HG03457 (cell line): Measurements from ENCODE around the gene MYLIP.

Experiments used
- ATAC-seq: cut with Tn5 transposase; IDR thresholded peaks from one replicate; pipeline ENCODE4 v1.9.1; 2021; ENCODE audit warnings: moderate number of reproducible peaks; ENCODE audit not compliant: unreplicated experiment

MYLIP gene

GRCh38 chr6:16106991-16107787 is 21.7 kb upstream of the MYLIP start:
- ATAC-seq: no peak

GRCh38 chr6:16108419-16108818 is 20.5 kb upstream of the MYLIP start:
- no peak for ATAC-seq

DNA sequence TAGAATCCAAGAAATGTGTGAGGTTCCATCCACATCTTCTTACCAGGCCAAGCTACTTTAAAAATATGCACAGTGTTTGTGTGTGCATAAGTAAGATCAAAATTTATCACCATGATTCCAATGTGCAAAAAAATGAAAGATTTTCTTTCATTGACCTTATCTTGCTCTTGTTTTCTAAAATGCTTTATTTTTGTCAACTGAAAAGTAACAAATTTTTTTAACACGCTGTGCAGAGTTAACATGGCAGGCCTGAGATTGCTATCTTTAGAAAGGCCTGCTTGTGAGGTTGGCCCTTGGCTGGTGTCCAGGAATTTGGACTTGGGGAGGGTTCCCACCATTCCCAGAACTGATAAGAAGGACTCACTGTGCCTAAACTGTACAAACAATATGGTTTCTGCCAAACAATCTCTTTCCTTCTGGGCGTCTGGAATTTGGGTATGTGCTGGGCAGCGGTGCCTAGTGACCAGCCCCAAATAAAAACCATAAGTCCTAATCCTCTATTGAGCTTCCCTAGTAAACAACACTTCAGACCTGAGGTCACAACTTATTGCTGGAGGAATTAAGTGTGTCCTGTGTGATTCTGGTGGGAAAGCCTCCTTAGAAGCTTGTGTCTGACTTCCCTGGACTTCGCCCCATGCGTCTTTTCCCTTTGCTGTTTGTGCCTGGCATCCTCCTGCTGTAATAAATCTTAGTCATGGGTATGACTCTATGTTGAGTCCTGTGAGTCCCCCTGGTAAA is 19.8 kb upstream of the MYLIP start:
- ATAC-seq: no peak

DNA sequence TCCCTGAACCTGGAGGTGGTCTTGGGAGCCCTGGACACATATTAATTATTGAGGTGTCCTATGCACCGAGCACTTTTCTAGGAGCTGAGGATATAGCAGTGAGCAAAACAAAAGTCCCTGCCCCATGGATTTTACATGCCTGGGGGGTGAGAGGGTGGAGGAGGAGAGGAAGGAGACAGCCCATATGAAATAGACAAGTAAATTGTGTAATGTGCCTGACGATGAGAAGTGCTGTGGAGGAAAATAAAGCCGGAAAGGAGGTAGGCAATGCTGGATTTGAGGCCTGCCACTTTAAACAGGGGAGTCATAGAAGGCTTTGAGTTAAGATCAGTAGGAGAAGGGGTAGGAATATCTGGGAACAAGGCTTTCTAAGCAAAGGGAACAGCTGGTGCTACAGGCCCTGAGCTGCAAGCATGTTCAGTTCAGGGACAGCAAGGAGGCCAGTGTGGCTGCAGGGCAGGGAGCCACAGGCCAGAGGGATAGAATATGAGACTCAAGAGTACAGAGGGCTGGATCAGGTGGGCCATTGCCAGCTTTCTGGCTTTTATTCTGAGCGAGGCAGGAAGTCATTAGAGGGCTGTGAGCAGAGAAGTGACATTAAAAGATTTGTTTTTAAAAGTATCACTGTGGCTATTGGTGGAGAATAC is 19.1 kb upstream of the MYLIP start:
- ATAC-seq: no peak

GRCh38 chr6:16118825-16119224 is 10.1 kb upstream of the MYLIP start:
- no peak for ATAC-seq

- no peak for ATAC-seq
Measured at GRCh38 chr6:16121339-16121738, 7.5 kb upstream of the MYLIP start.

DNA sequence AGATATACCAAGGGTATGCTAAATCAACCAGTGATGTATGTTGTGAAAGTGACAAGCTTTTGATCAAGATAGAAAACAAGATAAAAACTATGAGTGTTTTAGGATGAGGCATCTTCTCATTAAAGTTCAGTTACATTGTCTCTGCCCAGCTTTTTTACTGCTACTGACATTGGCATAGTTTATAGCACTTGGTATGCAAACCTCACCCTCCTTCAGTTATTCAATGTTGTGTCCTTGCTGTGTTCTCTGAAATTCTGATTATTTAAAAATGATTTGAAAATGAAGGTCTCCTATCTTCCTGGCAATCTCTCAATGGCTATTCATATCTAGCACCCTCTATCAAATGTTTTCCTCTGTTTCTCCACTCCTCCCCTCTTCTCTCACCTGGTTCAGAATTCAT is 6.7 kb upstream of the MYLIP start:
- ATAC-seq: no peak

- ATAC-seq: no peak
Measured at GRCh38 chr6:16124198-16125180, 4.4 kb upstream of the MYLIP start.

- ATAC-seq: no peak
Measured at GRCh38 chr6:16126056-16126455, 2.8 kb upstream of the MYLIP start.

GRCh38 chr6:16126861-16127260 is 2.0 kb upstream of the MYLIP start:
- no peak for ATAC-seq

- ATAC-seq: no peak
Measured at GRCh38 chr6:16127471-16127870, 1.4 kb upstream of the MYLIP start.

DNA sequence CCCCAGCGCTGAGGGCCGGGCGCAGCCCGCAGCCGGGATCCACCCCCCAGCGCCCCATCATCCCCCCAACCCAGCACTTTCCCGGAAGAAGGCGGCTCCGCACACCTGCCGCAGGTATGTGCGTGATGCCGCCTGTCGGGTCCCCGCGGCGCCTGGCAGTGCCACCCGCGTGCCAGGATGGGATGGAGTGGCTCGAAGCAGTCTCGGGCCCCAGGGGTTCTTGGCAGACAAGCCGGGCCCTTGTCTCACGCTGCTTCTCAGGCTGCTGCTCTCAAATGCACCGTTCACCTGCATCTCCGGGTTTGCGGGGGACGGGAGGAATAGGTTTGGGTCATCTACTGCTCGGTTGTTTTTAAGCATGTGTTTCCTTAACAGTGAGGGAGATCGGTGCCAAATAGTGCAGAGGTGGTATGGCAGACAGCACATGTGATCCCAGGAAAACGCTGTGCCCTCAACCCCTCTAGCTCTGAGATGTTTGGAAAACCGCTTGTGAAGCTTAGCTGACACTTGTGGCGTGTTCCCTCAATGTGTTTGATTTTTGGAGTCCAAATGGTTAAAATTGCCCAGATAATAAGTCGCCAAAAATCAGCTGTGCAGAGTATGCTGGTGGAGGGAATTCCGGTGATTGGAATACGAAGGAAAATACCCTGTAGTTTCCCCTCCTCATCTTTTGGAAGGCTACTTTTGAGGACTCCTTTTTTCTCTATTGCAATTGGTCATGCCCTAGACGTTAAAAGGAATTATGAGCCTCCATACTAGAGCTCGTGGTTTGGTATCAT is 926 bp downstream of the MYLIP start:
- peak; percentile 2 for ATAC-seq

DNA sequence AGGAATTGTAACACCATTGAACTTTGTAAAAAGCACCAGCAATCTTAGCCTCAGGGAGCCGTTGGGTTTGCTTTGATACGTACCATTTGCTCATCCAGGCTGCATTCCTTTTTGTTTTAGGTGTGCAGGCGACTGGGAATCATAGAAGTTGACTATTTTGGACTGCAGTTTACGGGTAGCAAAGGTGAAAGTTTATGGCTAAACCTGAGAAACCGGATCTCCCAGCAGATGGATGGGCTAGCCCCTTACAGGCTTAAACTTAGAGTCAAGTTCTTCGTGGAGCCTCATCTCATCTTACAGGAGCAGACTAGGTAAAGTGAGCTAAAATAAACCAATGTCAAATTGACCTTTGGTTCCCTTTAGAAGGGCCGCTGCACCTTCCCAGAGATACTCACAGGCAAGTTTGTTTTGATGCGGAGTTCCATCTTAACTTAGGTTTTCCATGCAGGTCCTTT is 1.6 kb downstream of the MYLIP start:
- no peak for ATAC-seq

DNA sequence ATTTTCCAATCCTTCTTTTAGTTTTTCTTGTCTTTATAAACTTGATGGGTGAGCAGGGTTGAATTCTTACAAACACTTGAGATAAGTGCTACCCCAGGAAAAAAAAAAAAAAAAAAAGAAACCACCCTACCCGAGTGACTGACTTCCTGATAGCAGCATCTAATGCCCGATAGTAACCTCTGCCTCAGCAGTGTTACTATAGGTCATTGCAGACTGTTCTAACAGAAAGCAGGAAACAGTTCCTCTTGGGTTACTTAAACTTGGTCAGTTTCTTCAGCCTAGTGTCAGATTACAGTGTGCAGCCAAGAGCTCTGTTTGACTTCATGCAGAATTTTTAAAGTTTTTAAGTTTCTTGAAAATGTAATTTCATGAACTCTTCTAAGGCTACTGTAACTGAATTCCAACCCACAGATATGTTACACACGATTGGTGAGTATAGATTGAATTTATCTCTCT is 2.1 kb downstream of the MYLIP start:
- ATAC-seq: peak; percentile 62

DNA sequence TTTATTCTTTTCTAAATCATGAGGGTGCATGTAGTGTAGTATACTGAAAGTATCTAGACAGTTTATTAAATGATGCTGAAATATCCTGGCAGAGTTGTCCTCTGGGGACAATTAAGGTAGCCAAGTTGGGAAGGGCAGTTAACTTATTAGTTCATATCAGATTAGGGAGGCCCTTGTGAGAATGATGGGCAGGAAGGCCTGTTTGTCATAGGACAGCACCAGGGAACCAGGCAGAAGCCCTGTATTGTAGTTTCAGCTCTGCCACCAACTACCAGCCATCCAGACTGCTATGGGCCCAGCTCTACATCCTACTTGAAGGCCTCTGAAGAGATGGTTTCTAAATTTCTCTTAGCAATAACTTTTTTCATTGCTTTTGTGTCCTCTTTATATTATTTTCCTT is 4.0 kb downstream of the MYLIP start:
- no peak for ATAC-seq

DNA sequence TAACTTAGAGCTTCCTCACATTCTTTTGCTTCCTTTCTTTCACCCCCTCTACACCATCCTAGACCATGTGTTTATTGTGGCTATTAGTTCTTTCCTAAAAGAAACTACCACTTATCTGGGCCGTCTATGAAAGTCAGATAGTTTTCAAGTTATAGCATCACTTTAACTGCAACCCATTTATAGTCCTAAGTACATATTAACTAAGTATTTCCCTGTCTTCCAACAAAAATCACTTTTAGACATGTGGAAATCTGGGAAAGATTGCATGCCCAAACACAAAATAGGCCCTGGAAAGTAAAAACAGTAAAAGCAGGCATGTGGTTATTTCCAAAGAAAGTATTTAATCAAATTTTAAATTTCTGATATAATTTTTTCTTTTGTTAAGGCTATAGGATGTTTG is 5.5 kb downstream of the MYLIP start:
- no peak for ATAC-seq

- ATAC-seq: no peak
Measured at GRCh38 chr6:16135066-16135465, 6.2 kb downstream of the MYLIP start.

DNA sequence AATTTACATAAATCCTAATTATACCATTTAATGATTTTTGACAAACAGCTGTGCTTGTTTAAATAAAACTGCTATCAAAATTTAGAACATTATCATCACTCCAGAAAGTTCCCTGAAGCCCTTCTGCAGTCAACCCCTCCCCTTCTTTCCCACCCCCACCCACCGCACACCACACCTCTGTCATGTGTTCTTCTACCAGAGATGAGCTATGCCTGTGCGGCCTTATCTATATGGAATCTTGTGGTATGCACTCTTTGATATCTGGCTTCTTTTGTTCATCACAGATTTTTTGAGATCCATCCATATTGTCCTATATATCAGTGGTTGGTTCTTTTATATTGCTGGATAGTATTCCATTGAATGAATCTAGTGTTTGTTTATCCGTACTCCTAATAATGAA is 7.2 kb downstream of the MYLIP start:
- no peak for ATAC-seq

- no peak for ATAC-seq
Measured at GRCh38 chr6:16136621-16137450, 8.0 kb downstream of the MYLIP start.
